ENCODE measurements around the gene YTHDC1.
A peak's percentile ranks its signal among the peaks of the same experiment; 100 is the strongest.

Gene YTHDC1

DNA sequence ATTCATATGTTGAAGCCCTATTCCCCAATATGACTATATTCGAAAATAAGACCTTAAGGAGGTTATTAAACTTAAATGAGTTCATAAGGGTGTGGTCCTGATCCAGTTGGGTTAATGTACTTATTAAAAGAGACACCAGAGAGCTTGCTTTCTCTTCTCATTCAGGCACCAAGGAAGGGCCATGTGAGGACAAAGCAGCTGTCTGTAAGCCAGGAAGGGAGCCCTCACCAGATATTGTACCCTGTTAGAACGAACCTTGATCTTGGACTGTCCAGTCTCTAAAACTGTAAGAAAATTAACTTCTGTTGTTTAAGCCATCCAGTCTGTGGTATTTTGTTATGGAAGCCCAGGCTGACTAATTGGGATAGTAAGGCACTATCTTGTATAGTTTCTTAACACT lies 9.1 kb upstream of the YTHDC1 start:
- no peak for TF ChIP-seq CTCF (IDR thresholded peaks at IDR 0.05; ENCODE audit: low read depth, low read length)
- no peak overlapping the region for H3K4me3 ChIP-seq (ENCODE audit: low read depth, low read length)

DNA sequence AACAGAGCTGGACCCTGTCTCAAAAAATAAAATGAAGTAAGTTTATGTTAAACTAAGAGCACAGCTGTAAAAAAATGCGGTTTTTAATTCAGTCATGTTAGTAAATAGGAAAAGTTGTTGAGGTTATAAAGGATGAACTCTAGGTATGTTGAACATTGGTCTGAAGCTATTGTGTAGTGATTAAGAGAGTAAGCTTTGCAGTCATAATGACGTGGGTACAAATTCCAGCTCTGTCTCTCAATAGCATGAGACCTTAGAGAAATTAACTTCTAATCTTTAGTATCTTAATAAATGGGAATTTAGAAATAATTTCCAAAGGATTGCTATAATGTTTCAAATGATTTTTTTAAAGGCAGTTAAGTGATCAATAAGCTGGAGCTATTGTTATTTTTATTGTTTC lies 2.9 kb upstream of the YTHDC1 start:
- TF ChIP-seq CTCF (IDR thresholded peaks at IDR 0.05; ENCODE audit: low read depth, low read length) = no peak
- H3K4me3 ChIP-seq (ENCODE audit: low read depth, low read length) = no peak overlapping the region

DNA sequence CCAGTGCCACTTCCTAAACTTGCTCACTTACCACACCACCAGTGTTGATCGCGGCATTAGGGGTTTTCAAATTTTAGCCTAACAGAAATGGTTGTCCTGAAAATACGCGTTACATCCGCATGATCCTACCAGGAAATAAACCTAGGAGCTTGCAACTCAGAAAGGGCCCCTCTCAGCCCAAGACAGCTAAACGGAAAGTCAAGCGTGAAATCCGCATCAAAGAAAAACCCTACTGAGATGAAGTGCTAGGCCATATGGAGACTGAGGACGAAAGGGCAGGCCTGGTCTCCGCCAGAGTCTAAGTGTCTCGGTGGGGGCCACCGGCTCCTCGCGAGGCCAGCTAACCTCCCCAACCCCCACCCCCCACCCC lies 626 bp downstream of the YTHDC1 start:
- no peak for TF ChIP-seq CTCF (IDR thresholded peaks at IDR 0.05; ENCODE audit: low read depth, low read length)
- peak overlapping the region; percentile 97 for H3K4me3 ChIP-seq (ENCODE audit: low read depth, low read length)

GRCh38 chr4:68348577-68348976 lies 1.3 kb downstream of the YTHDC1 start:
- no peak for TF ChIP-seq CTCF (IDR thresholded peaks at IDR 0.05; ENCODE audit: low read depth, low read length)
- peak overlapping the region; percentile 97 for H3K4me3 ChIP-seq (ENCODE audit: low read depth, low read length)

GRCh38 chr4:68347845-68348244 lies 2.0 kb downstream of the YTHDC1 start:
- TF ChIP-seq CTCF (IDR thresholded peaks at IDR 0.05; ENCODE audit: low read depth, low read length) = no peak
- peak overlapping the region; percentile 97 for H3K4me3 ChIP-seq (ENCODE audit: low read depth, low read length)

GRCh38 chr4:68346461-68346860 lies 3.4 kb downstream of the YTHDC1 start:
- H3K4me3 ChIP-seq (ENCODE audit: low read depth, low read length) = no peak overlapping the region
- TF ChIP-seq CTCF (IDR thresholded peaks at IDR 0.05; ENCODE audit: low read depth, low read length) = no peak

- no peak overlapping the region for H3K4me3 ChIP-seq (ENCODE audit: low read depth, low read length)
- TF ChIP-seq CTCF (IDR thresholded peaks at IDR 0.05; ENCODE audit: low read depth, low read length) = no peak
Measured at GRCh38 chr4:68344785-68345184, 5.1 kb downstream of the YTHDC1 start.
